HG03571 (cell line): ENCODE results near the gene YIF1A.

ENCODE experiments used
- ATAC-seq: cut with Tn5 transposase; IDR thresholded peaks from one replicate; pipeline ENCODE4 v1.9.1; 2021; ENCODE audit not compliant: unreplicated experiment

Gene YIF1A

GRCh38 chr11:66288671-66289547 is at the start of gene YIF1A:
YIF1A (minus strand) TSS chr11:66289143; CDS start chr11:66288985, 158 bp downstream.
- peak; percentile 75 for ATAC-seq

- ATAC-seq: no peak
Observed at GRCh38 chr11:66337103-66337899, 48.4 kb upstream of the YIF1A start.

- ATAC-seq: no peak
Observed at GRCh38 chr11:66336234-66337102, 47.5 kb upstream of the YIF1A start, which contains the start of gene RIN1. RIN1 (minus strand) TSS chr11:66336434; CDS start chr11:66336402, 32 bp downstream.

- ATAC-seq: no peak
Observed at GRCh38 chr11:66335531-66336233, 46.7 kb upstream of the YIF1A start.

GRCh38 chr11:66334605-66335442 is 45.9 kb upstream of the YIF1A start:
- no peak for ATAC-seq

GRCh38 chr11:66333896-66334604 is 45.1 kb upstream of the YIF1A start:
- no peak for ATAC-seq

- no peak for ATAC-seq
Observed at GRCh38 chr11:66333220-66333877, 44.4 kb upstream of the YIF1A start.

- no peak for ATAC-seq
Observed at GRCh38 chr11:66332371-66333219, 43.7 kb upstream of the YIF1A start.

- no peak for ATAC-seq
Observed at GRCh38 chr11:66331542-66332370, 42.8 kb upstream of the YIF1A start.

GRCh38 chr11:66330931-66331330 is 42.0 kb upstream of the YIF1A start:
- no peak for ATAC-seq

- ATAC-seq: no peak
Observed at GRCh38 chr11:66329165-66329673, 40.3 kb upstream of the YIF1A start.

- no peak for ATAC-seq
Observed at GRCh38 chr11:66328302-66329144, 39.6 kb upstream of the YIF1A start.

- ATAC-seq: no peak
Observed at GRCh38 chr11:66328031-66328301, 39.0 kb upstream of the YIF1A start.

GRCh38 chr11:66327171-66328030 is 38.5 kb upstream of the YIF1A start:
- ATAC-seq: no peak
